Activated CD4-positive, alpha-beta T cell treated with anti-CD3 and anti-CD28 coated beads, Interleukin-2, amount 50 U/mL, for 16 hours (primary cell): ENCODE data around the gene MRPS12.
"Not testable (repeated sequence)": the region's sequence is repeated elsewhere in the genome, so short reads cannot be mapped to it uniquely, and the experiment has no call there.

Source experiments
- DNase-seq: peaks from one replicate; pipeline ENCODE4 v3.0.0-alpha.2; 2020

Gene MRPS12

GRCh38 chr19:38912600-38913514, 17.9 kb upstream of the MRPS12 start:
- no peak for DNase-seq

- no peak for DNase-seq
Observed at GRCh38 chr19:38913958-38914357, 16.8 kb upstream of the MRPS12 start.

DNA sequence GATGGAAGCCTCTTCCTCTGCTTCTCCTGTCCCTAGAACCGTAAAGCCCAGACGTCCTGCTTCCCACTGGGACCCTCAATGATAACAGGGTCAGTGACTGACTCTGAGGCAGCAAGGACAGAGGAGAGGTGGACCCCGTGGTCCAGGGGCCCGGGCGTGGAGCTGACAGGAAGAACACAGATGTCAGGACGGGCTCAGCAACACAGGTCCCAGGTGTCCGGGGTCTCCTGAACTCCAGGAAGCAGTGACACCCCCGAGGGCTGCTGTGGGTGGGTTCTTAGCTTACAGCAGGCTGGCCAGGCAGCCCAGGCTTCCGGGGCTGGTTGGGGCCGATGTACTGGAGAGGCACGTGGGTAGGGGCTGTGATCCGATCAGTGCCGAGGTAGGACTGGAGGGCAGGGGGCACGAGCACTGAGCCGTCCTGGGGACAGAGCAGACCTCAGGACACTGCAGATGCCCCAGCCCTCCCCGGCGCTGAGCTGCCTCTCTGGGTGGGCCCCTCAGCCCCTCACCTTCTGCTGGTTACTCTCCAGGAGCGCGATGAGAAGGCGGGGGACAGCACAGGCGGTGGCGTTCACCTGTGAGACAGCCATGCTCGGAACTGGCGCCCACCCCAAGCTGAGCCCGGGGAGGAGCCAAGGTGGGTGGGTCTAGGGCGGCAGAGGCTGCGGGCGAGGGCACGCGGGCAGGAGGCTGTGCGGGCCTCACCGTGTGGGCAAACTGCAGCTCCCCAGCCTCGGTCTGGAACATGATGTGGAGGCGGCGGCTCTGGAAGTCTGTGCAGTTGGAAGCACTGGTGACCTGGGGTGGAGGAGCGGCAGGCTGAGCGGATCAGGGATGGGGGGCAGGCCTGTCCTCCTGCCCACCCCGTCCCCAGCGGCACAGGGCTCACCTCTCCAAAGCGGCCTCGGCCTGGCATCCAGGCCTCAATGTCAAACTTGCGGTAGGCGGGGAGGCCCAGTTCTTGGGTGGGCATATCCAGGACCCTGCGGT, 15.1 kb upstream of the MRPS12 start:
- DNase-seq, result no peak

DNA sequence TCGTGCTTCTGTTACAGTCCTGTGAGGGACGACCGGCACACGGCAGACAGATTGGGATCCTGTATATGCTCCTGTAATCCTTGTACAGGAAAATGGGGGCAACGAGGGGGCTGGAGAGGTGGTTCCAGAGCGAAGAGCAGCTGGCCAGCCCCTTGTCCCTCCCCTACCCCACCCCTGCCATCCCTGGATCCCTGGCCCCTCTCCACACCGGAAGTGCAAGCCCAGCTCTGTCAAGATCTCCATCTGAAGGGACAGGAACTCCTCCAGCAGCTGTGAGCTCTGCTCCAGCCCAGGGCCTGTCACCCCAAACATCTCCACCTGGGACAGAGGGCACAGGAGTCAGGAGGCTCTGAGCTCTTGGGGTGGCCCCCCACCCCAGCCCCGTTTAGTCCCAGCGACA, 13.2 kb upstream of the MRPS12 start:
- no peak for DNase-seq

DNA sequence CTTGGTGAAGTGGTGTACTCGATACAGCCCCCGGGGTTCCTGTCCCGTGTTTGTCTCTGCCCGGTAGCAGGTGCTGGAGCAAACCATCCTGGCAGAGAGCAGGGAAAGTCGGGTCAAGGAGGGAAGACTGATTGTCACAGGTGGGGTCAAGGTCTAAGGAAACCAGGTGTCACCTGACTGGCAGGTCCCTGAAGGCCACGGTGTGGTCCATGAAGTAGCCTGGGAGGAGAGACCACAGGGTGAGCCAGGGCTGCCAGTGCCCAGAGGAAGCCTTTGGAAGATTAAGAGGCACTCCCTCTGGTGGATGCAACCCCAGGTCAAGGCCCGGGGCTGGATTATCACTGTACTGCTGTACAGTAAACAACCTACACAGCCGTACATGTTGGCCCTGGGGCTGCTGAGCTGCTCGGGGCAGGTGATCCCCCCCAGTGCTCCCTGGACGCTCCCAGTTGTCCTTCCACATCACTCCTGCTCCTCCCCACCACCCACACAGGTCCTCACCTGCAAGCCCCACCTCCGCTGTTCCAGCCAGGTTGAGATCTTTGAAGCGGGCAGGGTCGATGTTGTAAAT, 12.7 kb upstream of the MRPS12 start:
- DNase-seq, result no peak

- DNase-seq, result no peak
Observed at GRCh38 chr19:38918526-38918925, 12.2 kb upstream of the MRPS12 start.

DNA sequence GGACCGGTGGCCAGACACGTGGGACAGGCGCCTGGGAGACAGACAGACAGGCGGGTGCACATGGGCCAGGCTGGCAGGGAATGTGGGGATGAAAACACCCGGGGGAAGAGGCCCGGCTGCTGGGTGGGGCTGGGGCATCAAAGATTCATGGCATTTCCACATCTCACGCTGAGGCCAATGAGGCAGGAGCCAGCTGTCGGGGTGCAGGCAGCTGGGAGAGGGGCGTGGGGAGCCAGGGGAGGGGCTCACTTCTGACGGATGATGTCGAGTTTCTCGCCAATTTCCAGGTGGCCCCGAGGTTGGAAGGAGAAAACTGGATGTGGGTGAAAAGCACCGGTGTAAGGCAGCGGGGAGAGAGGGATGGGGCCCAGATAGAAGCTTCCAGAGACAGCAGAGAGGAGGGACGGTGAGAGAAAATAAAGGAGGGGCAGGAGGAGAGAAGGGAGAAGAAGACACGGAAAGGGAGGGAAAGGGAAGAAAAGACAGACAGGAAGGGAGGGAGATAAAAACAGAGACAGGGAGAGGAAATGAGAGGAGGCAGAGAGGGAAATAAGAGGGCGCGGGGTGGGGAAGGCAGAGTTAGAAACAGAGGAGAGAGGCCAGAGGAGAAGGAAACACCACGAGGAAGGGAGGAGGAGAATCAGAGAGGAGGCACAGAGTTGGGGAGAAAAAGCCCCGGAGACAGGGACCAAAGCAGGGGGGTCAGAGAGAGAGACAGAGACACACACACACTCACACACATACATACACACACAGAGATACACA, 10.7 kb upstream of the MRPS12 start:
- DNase-seq, result no peak

GRCh38 chr19:38920602-38921419, 9.9 kb upstream of the MRPS12 start:
- no peak for DNase-seq

DNA sequence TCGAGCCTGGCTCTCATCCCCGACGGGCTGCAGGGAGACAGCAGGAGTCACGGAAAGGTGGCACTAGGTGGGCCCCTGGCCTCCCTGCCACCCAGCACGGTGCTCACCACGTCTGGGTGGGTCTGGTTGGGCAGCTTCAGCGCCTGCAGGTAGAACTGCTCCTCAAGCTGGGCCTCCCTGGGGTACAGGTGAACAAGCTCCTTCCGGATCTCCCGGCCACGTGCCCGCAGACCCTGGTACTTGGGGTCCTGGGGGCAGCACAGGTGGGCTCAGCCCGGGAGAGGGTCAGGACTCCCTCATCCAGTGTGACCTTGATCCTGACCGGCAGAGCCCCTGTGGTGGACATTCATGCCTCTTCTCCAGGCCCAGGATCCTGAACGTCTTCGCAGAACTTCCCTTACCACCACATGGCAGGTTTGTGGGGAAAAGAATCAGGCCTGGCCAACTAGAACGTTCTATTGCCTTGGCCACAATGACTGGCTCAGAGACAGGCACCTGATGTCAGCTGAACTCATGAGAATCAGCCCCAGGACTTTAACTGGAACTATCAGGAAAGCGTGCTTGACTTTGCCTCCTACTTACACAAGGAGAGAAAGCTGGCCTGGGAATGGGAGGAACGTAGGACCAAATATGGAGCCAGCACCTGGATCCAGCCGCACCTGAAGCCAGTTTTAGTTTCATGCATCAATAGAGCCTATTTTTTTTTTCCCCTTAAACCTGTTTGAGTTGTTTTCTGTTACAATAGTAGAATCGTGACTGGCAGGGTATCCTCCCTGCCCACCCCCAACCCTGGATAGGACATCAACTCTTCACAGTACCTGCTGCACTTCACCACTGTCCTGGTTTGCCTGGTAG, 9.1 kb upstream of the MRPS12 start:
- DNase-seq, result no peak

DNA sequence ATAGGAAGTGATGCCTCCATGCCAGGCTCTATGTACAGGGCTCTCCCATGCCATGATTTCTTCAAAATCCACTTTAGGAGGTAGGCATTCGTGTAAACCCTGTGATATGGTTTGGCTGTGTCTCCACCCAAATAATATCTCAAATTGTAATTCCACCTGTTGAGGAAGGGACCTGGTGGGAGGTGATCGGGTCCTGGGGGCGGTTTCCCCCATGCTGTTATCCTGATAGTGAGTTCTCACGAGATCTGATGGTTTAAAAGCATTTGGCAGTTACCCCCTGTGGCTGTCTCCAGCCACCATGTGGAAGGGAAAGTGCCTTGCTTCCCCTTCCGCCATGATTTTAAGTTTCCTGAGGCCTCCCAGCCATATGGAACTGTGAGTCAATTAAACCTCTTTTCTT, 8.3 kb upstream of the MRPS12 start:
- no peak for DNase-seq

- DNase-seq, result no peak
Observed at GRCh38 chr19:38924388-38924787, 6.4 kb upstream of the MRPS12 start.

GRCh38 chr19:38928391-38929001, 2.2 kb upstream of the MRPS12 start:
- no peak for DNase-seq

DNA sequence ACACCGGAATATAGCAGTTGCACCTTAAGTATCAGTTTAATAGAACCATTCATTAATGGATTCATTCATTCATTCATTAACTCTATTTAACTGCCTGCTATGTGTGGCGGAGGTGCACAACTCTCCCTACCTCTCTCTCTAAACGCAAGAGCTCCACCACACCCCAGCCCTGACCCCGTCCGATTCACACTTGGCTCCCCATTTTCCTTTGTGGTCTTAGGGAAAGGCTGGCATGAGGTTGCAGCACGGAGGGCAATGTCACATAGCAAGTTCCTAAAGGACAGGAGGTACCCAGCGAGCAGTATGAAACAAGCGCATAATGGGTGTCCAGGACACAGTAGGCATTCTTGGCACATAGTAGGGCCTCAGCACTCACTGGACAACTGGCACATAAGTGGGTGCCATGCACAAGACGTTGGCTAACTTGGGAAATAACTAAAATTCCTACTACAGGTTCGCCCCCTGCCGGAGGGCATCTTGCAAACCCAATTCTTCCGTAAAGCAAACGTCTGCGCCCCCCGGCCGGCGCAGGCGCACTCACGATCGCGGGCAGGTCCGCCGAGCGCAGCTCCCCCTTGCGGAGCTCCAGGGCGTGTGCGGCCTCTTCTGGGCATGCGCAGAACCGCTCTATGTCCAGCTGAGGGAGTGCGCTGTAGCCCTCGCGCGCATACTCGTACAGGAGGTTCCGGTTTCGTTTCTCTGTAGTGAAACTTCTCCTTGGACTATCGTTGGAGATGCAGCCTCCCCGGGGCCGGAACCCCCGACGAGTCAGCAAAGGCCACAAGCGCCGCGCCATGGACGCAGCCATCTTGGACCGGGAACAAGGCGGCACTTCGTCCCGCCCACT, 592 bp upstream of the MRPS12 start, which contains the start of gene SARS2:
TSS of gene SARS2 (minus strand) at position 835 of the 847 bp plus-strand sequence. CDS start at position 808, 27 bp downstream.
- DNase-seq, result peak; percentile 94

DNA sequence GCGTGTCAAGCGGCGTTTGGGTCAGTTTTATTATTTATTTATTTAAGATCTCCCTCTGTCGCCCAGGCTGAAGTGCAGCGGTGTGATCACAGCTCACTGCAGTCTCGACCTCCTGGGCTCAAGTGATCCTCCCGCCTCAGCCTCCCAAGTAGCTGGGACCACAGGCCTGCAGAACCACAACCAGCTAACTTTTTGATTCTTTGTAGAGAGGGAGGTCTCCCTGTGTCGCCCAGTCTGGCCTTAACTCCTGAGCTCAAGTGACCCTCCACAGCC, 713 bp downstream of the MRPS12 start:
- no peak for DNase-seq

DNA sequence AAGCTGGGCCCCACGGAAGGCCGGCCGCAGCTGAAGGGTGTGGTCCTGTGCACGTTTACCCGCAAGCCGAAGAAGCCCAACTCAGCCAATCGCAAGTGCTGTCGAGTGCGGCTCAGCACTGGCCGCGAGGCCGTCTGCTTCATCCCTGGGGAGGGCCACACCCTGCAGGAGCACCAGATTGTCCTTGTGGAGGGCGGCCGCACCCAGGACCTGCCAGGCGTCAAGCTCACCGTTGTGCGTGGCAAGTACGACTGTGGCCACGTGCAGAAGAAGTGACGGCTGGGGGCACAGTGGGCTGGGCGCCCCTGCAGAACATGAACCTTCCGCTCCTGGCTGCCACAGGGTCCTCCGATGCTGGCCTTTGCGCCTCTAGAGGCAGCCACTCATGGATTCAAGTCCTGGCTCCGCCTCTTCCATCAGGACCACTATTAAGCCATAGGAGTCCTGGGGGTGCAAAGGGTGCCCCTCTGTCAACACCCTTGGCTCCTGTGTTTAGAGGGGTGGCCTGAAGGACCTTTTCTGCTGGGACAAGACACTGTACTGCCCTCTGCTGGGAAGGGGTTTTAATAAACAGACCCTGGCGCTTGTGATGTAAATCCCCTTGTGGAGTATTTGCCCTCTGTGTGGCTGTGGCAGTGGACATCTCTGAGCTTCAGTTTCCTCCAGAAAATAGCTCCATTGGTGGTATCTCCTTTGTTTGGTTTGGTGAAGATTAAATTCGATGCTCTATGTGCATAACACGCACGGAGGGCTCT, 1.9 kb downstream of the MRPS12 start:
- DNase-seq, result peak; percentile 58

GRCh38 chr19:38933544-38933943, 2.8 kb downstream of the MRPS12 start:
- no peak for DNase-seq

DNA sequence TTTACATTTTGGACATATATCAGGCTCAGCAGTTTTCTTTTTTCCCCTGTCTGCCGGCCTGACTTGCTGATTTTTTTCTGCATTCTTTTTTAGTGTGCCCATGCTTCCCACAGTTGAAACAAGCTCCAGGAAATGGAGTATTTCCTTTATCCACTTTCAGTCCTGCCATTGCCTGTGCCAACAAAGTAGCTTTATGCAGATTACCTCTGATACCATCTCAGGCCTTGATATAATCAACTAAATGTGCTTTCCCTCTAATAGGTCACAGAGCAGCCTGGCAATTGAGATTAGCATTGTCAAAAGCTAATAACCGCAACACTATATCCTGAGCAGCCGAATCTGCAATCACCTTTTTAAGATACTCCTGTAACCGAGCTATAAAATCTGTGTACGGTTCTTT, 9.2 kb downstream of the MRPS12 start:
- no peak for DNase-seq

- DNase-seq, result not testable (repeated sequence)
Observed at GRCh38 chr19:38941466-38941865, 10.7 kb downstream of the MRPS12 start.
